Ishikawa (cell line): ENCODE measurements around the gene CAPZB.

Source experiments
- CEBPB ChIP-seq: IDR thresholded peaks from 2 replicates; pipeline ENCODE4 v1.6.1; 2012
- CREB1 ChIP-seq: IDR thresholded peaks from 2 replicates; pipeline ENCODE4 v1.6.1; 2012; ENCODE audit warnings: low read depth
- EGR1 ChIP-seq: IDR thresholded peaks from 2 replicates; pipeline ENCODE4 v1.6.1; 2012
- EP300 ChIP-seq: IDR thresholded peaks from 2 replicates; pipeline ENCODE4 v1.6.1; 2012; ENCODE audit warnings: borderline replicate concordance
- NFIC ChIP-seq: IDR thresholded peaks from 2 replicates; pipeline ENCODE4 v1.6.1; 2012
- RAD21 ChIP-seq: IDR thresholded peaks from 2 replicates; pipeline ENCODE4 v1.6.1; 2012; ENCODE audit warnings: low read depth
- REST ChIP-seq: IDR thresholded peaks from 2 replicates; pipeline ENCODE4 v1.6.1; 2012; ENCODE audit warnings: low read depth, mild to moderate bottlenecking
- TAF1 ChIP-seq: IDR thresholded peaks from 2 replicates; pipeline ENCODE4 v1.6.1; 2012; ENCODE audit warnings: low read depth, mild to moderate bottlenecking
- TEAD4 ChIP-seq: IDR thresholded peaks from 2 replicates; pipeline ENCODE4 v1.6.1; 2012
- USF1 ChIP-seq: IDR thresholded peaks from 2 replicates; pipeline ENCODE4 v1.6.1; 2012
- YY1 ChIP-seq: IDR thresholded peaks from 2 replicates; pipeline ENCODE4 v1.6.1; 2012; ENCODE audit warnings: low read depth

GRCh38 chr1:19333587-19334354, 151.6 kb downstream of the CAPZB start:
- TF ChIP-seq TAF1 (no peak), CEBPB (0 out of 2 replicates have a peak, but pooled peaks have one; percentile 35), CREB1 (no peak), NFIC (no peak), EP300 (no peak), REST (no peak), TEAD4 (no peak), EGR1 (no peak), YY1 (no peak), RAD21 (no peak), USF1 (no peak)
